ENCODE measurements around the gene MYL12B.

Gene MYL12B

GRCh38 chr18:3235846-3236245 lies 26.1 kb upstream of the MYL12B start:
- no peak for DNase-seq (ENCODE audit: low read depth)

GRCh38 chr18:3236470-3236869 lies 25.5 kb upstream of the MYL12B start:
- DNase-seq (ENCODE audit: low read depth), result no peak

- DNase-seq (ENCODE audit: low read depth), result no peak
Measured at GRCh38 chr18:3238742-3239141, 23.2 kb upstream of the MYL12B start.

GRCh38 chr18:3245185-3245564 lies 16.8 kb upstream of the MYL12B start:
- DNase-seq (ENCODE audit: low read depth), result no peak

GRCh38 chr18:3245853-3246634 lies 15.9 kb upstream of the MYL12B start:
- DNase-seq (ENCODE audit: low read depth), result peak; percentile 68

GRCh38 chr18:3246635-3247239 lies 15.2 kb upstream of the MYL12B start:
- DNase-seq (ENCODE audit: low read depth), result no peak

GRCh38 chr18:3247240-3248061 lies 14.5 kb upstream of the MYL12B start, which contains the start of gene MYL12A:
TSS of gene MYL12A (plus strand) at chr18:3247801. CDS start at chr18:3253248, 5,447 bp downstream.
- DNase-seq (ENCODE audit: low read depth), result peak; percentile 90

- no peak for DNase-seq (ENCODE audit: low read depth)
Measured at GRCh38 chr18:3248062-3248657, 13.8 kb upstream of the MYL12B start.

- DNase-seq (ENCODE audit: low read depth), result no peak
Measured at GRCh38 chr18:3248658-3249359, 13.1 kb upstream of the MYL12B start.

GRCh38 chr18:3250237-3251107 lies 11.5 kb upstream of the MYL12B start:
- no peak for DNase-seq (ENCODE audit: low read depth)

GRCh38 chr18:3251249-3251962 lies 10.5 kb upstream of the MYL12B start:
- DNase-seq (ENCODE audit: low read depth), result no peak

GRCh38 chr18:3251963-3252277 lies 10.0 kb upstream of the MYL12B start:
- no peak for DNase-seq (ENCODE audit: low read depth)

- DNase-seq (ENCODE audit: low read depth), result no peak
Measured at GRCh38 chr18:3252843-3253242, 9.1 kb upstream of the MYL12B start.

GRCh38 chr18:3254725-3255124 lies 7.2 kb upstream of the MYL12B start:
- DNase-seq (ENCODE audit: low read depth), result no peak

- no peak for DNase-seq (ENCODE audit: low read depth)
Measured at GRCh38 chr18:3255611-3256165, 6.2 kb upstream of the MYL12B start.

GRCh38 chr18:3256693-3257626 lies 5.0 kb upstream of the MYL12B start:
- no peak for DNase-seq (ENCODE audit: low read depth)

GRCh38 chr18:3257627-3258120 lies 4.3 kb upstream of the MYL12B start:
- no peak for DNase-seq (ENCODE audit: low read depth)

GRCh38 chr18:3260995-3261372 lies 949 bp upstream of the MYL12B start:
- no peak for DNase-seq (ENCODE audit: low read depth)

All from activated T-helper 9 cell treated with anti-CD3 and anti-CD28 coated beads, Interleukin-2, amount 50 U/mL, for 16 hours (primary cell).